GM23338 (cell line): Measurements from ENCODE around the gene AARS2. TPM values are rescaled to one million over a fixed set of nuclear protein-coding genes. Genes with fewer than 3 reads are reported as not detected.

Experiments
- ATAC-seq: fragments of 200-7000 bp; cut with Tn5 transposase; 3 replicates; pipeline ENCODE4 v1.9.1; 2020
- DNase-seq: peaks from one replicate; pipeline ENCODE4 v3.0.0-alpha.2; 2015; ENCODE audit warnings: low spot score
- H2AFZ ChIP-seq: fragments of 200-600 bp; sonication (generic); 2 replicates; pipeline ENCODE4 v1.8.0; 2016; ENCODE audit warnings: antibody characterized with exemption, mild to moderate bottlenecking, moderate library complexity
- H3F3A ChIP-seq: fragments of 200-600 bp; sonication (generic); replicated peaks from 2 replicates; pipeline ENCODE4 v1.8.0; 2017; ENCODE audit warnings: antibody characterized with exemption, mixed run types, low read depth
- H3K27ac ChIP-seq: fragments of 200-600 bp; sonication (generic); 2 replicates; pipeline ENCODE4 v1.6.1; 2016; ENCODE audit warnings: low read depth
- H3K27me3 ChIP-seq: fragments of 200-600 bp; sonication (generic); 2 replicates; pipeline ENCODE4 v1.8.0; 2016; ENCODE audit warnings: mild to moderate bottlenecking, mixed run types, moderate library complexity; ENCODE audit not compliant: insufficient read depth
- H3K36me3 ChIP-seq: fragments of 200-600 bp; sonication (generic); 2 replicates; pipeline ENCODE4 v1.8.0; 2016; ENCODE audit warnings: mild to moderate bottlenecking; ENCODE audit not compliant: insufficient read depth
- H3K4me1 ChIP-seq: fragments of 200-600 bp; sonication (generic); 2 replicates; pipeline ENCODE4 v1.8.0; 2016; ENCODE audit warnings: mild to moderate bottlenecking, moderate library complexity; ENCODE audit not compliant: insufficient read depth
- H3K4me2 ChIP-seq: fragments of 200-600 bp; sonication (generic); 2 replicates; pipeline ENCODE4 v1.7.1; 2017; ENCODE audit warnings: mixed run types
- H3K4me3 ChIP-seq: fragments of 200-600 bp; sonication (generic); 2 replicates; pipeline ENCODE4 v1.6.1; 2016; ENCODE audit warnings: mixed run types
- H3K79me2 ChIP-seq: fragments of 200-600 bp; sonication (generic); replicated peaks from 2 replicates; pipeline ENCODE4 v1.8.0; 2017; ENCODE audit warnings: mild to moderate bottlenecking; ENCODE audit not compliant: insufficient read depth
- H3K9me2 ChIP-seq: fragments of 200-600 bp; sonication (generic); 2 replicates; pipeline ENCODE4 v1.8.0; 2017; ENCODE audit not compliant: insufficient read depth
- H4K20me1 ChIP-seq: fragments of 200-600 bp; sonication (generic); replicated peaks from 2 replicates; pipeline ENCODE4 v1.8.0; 2017; ENCODE audit warnings: mild to moderate bottlenecking; ENCODE audit not compliant: insufficient read depth
- H3K27ac Mint-ChIP-seq: 2 replicates; pipeline ENCODE4 v1.8.0; 2020; ENCODE audit warnings: inconsistent platforms, mild to moderate bottlenecking, moderate library complexity, mixed read lengths
- H3K27me3 Mint-ChIP-seq: 3 replicates; pipeline ENCODE4 v1.8.0; 2022; ENCODE audit warnings: low read depth, mild to moderate bottlenecking, moderate library complexity, mixed read lengths, inconsistent platforms; ENCODE audit not compliant: insufficient read depth, poor library complexity
- H3K36me3 Mint-ChIP-seq: 3 replicates; pipeline ENCODE4 v1.8.0; 2021; ENCODE audit warnings: low read depth, mild to moderate bottlenecking, inconsistent platforms, moderate library complexity, mixed read lengths
- H3K4me1 Mint-ChIP-seq: 3 replicates; pipeline ENCODE4 v1.8.0; 2020; ENCODE audit warnings: mild to moderate bottlenecking, inconsistent platforms, mixed read lengths
- H3K4me3 Mint-ChIP-seq: 3 replicates; pipeline ENCODE4 v1.8.0; 2021; ENCODE audit warnings: moderate library complexity, mild to moderate bottlenecking, inconsistent platforms, mixed read lengths
- H3K9me3 Mint-ChIP-seq: 3 replicates; pipeline ENCODE4 v1.8.0; 2020; ENCODE audit warnings: moderate library complexity, mild to moderate bottlenecking, inconsistent platforms, mixed read lengths
- CREB1 ChIP-seq: fragments of 250-450 bp; sonication (Bioruptor Pico); IDR thresholded peaks from 2 replicates; pipeline ENCODE4 v1.5.0; 2020; ENCODE audit warnings: low read depth, mild to moderate bottlenecking, moderate library complexity
- CTCF ChIP-seq, 2 experiments: fragments of 200-600 bp in 1 of 2; sonication (generic) in 1 of 2; conservative IDR thresholded peaks; 2 replicates each; pipeline versions ENCODE4 v1.5.1 to v1.6.1; 2016 to 2017; ENCODE audit warnings: antibody characterized with exemption in 2 of 2, low read depth in 2 of 2, mild to moderate bottlenecking in 2 of 2, moderate library complexity in 1 of 2
- ETS1 ChIP-seq: IDR thresholded peaks from 2 replicates; pipeline ENCODE4 v1.6.1; 2016; ENCODE audit warnings: antibody characterized with exemption
- EZH2 ChIP-seq: fragments of 200-600 bp; sonication (generic); IDR thresholded peaks from one replicate; pipeline ENCODE4 v1.8.0; 2017; ENCODE audit warnings: antibody characterized with exemption, mild to moderate bottlenecking, low read depth; ENCODE audit not compliant: unreplicated experiment
- EZH2phosphoT487 ChIP-seq: fragments of 200-600 bp; sonication (generic); IDR thresholded peaks from one replicate; pipeline ENCODE4 v1.8.1; 2018; ENCODE audit warnings: antibody characterized with exemption; ENCODE audit not compliant: unreplicated experiment
- JUNB ChIP-seq: IDR thresholded peaks from one replicate; pipeline ENCODE4 v1.6.1; 2016; ENCODE audit warnings: antibody characterized with exemption; ENCODE audit not compliant: unreplicated experiment
- NANOG ChIP-seq: IDR thresholded peaks from 2 replicates; pipeline ENCODE4 v1.6.1; 2016; ENCODE audit warnings: antibody characterized with exemption, borderline replicate concordance
- REST ChIP-seq: IDR thresholded peaks from one replicate; pipeline ENCODE4 v1.6.1; 2018; ENCODE audit warnings: antibody characterized with exemption; ENCODE audit not compliant: unreplicated experiment
- STAT1 ChIP-seq: IDR thresholded peaks from one replicate; pipeline ENCODE4 v1.6.1; 2016; ENCODE audit warnings: antibody characterized with exemption; ENCODE audit not compliant: unreplicated experiment
- ZNF114 ChIP-seq: fragments of 250-450 bp; sonication (Bioruptor Pico); IDR thresholded peaks from 2 replicates; pipeline ENCODE4 v1.5.0; 2020; ENCODE audit warnings: mild to moderate bottlenecking, moderate library complexity
- ZNF331 ChIP-seq: fragments of 250-450 bp; sonication (Bioruptor Pico); IDR thresholded peaks from 2 replicates; pipeline ENCODE4 v1.5.0; 2020; ENCODE audit warnings: low read depth, mild to moderate bottlenecking, moderate library complexity
- ZNF462 ChIP-seq: fragments of 250-450 bp; sonication (Bioruptor Pico); IDR thresholded peaks from 2 replicates; pipeline ENCODE4 v1.5.0; 2020; ENCODE audit warnings: mild to moderate bottlenecking, moderate library complexity
- polyA plus RNA-seq: library from polyadenylated mRNA; unstranded; fragments of >200 nt; fragmentation: Nextera tagmentation; extraction: Ambion mirVana; gene quantifications from 2 replicates; pipeline ENCODE4 v1.2.1, GENCODE V29; 2016
- total RNA-seq: library from RNA; depleted of rRNA; stranded (reverse); fragments of >200 nt; shearing (Covaris generic); gene quantifications from 2 replicates; pipeline ENCODE4 v1.2.3, GENCODE V29; 2014

The AARS2 gene
- total and polyA plus RNA-seq, 2 experiments from 2014 or later: 6.5 to 23.2 TPM

- Histone ChIP-seq H3K27me3 (no peaks in the 10 kb centered on the region), H3K4me3 (no peak overlapping the region), H3K4me1 (peaks cover 6% of the 10 kb centered on the region; the same call in 1 of the 2 replicates), H3K79me2 (peaks cover 10% of the 10 kb centered on the region), H3K9me2 (no peaks in the 10 kb centered on the region), H3F3A (0 out of 2 replicates have a peak, but pooled peaks cover 4% of the 10 kb centered on the region), H3K36me3 (peaks cover 12% of the 10 kb centered on the region), H4K20me1 (no peaks in the 10 kb centered on the region), H3K27ac (no peak overlapping the region), H3K4me2 (no peak overlapping the region), H2AFZ (no peak overlapping the region)
- Mint-ChIP-seq H3K4me3 (no peak overlapping the region), H3K27me3 (peaks cover 15% of the 10 kb centered on the region), H3K4me1 (peaks cover 9% of the 10 kb centered on the region; the same call in 2 of the 3 replicates), H3K9me3 (no peaks in the 10 kb centered on the region; the same call in 2 of the 3 replicates), H3K27ac (no peak overlapping the region), H3K36me3 (peaks cover 65% of the 10 kb centered on the region)
- TF ChIP-seq ZNF331 (no peak), REST (no peak), JUNB (no peak), EZH2 (no peak), ETS1 (no peak), ZNF462 (CRISPR knock-in tag) (no peak), EZH2phosphoT487 (no peak), STAT1 (no peak), NANOG (no peak), CTCF (conservative IDR thresholded peaks at IDR 0.05; ENCODE audit: low read depth in 2 of 2) (no peak), CREB1 (no peak), ZNF114 (CRISPR knock-in tag) (no peak)
- ATAC-seq (no peak), DNase-seq (no peak)
These were observed 3.5 kb downstream of the AARS2 start for GRCh38 chr6:44309631-44310030.
